ENCODE measurements around the gene ATOH7.
"Not testable (repeated sequence)": the region's sequence is repeated elsewhere in the genome, so short reads cannot be mapped to it uniquely, and the experiment has no call there.

The ATOH7 gene

GRCh38 chr10:68251625-68252495, 19.9 kb upstream of the ATOH7 start:
- Histone ChIP-seq H3K4me1 (ENCODE audit: control insufficient read depth, insufficient read depth, low read length) (no peaks in the 10 kb centered on the region), H3K4me3 (ENCODE audit: low read length) (no peak overlapping the region), H3K9ac (ENCODE audit: low read length) (no peak overlapping the region), H3K27me3 (ENCODE audit: control insufficient read depth, insufficient read depth, low read length) (no peaks in the 10 kb centered on the region), H3K27ac (ENCODE audit: low read depth, low read length) (no peak overlapping the region), H3K36me3 (ENCODE audit: control insufficient read depth, insufficient read depth, low read length) (no peaks in the 10 kb centered on the region)

- no peak overlapping the region for H3K9ac ChIP-seq (ENCODE audit: low read length)
- no peak overlapping the region for H3K4me3 ChIP-seq (ENCODE audit: low read length)
- H3K36me3 ChIP-seq (ENCODE audit: control insufficient read depth, insufficient read depth, low read length), result no peaks in the 10 kb centered on the region
Measured at GRCh38 chr10:68251151-68251550, 19.2 kb upstream of the ATOH7 start.

GRCh38 chr10:68249297-68249696, 17.4 kb upstream of the ATOH7 start:
- Histone ChIP-seq H3K4me1 (ENCODE audit: control insufficient read depth, insufficient read depth, low read length) (no peaks in the 10 kb centered on the region), H3K27ac (ENCODE audit: low read depth, low read length) (no peak overlapping the region), H3K9ac (ENCODE audit: low read length) (no peak overlapping the region), H3K4me3 (ENCODE audit: low read length) (no peak overlapping the region), H3K36me3 (ENCODE audit: control insufficient read depth, insufficient read depth, low read length) (no peaks in the 10 kb centered on the region), H3K27me3 (ENCODE audit: control insufficient read depth, insufficient read depth, low read length) (no peaks in the 10 kb centered on the region)

More at GRCh38 chr10:68251151-68251550, 19.2 kb upstream of the ATOH7 start:
- Histone ChIP-seq H3K27me3 (ENCODE audit: control insufficient read depth, insufficient read depth, low read length) (no peaks in the 10 kb centered on the region), H3K27ac (ENCODE audit: low read depth, low read length) (no peak overlapping the region), H3K4me1 (ENCODE audit: control insufficient read depth, insufficient read depth, low read length) (no peaks in the 10 kb centered on the region)

- Histone ChIP-seq H3K9ac (ENCODE audit: low read length) (no peak overlapping the region), H3K4me3 (ENCODE audit: low read length) (no peak overlapping the region), H3K27ac (ENCODE audit: low read depth, low read length) (no peak overlapping the region), H3K27me3 (ENCODE audit: control insufficient read depth, insufficient read depth, low read length) (no peaks in the 10 kb centered on the region), H3K4me1 (ENCODE audit: control insufficient read depth, insufficient read depth, low read length) (no peaks in the 10 kb centered on the region), H3K36me3 (ENCODE audit: control insufficient read depth, insufficient read depth, low read length) (no peaks in the 10 kb centered on the region)
Measured at GRCh38 chr10:68247931-68248330, 16.0 kb upstream of the ATOH7 start.

- not testable (repeated sequence) for H3K4me3 ChIP-seq (ENCODE audit: low read length); H3K27ac ChIP-seq (ENCODE audit: low read depth, low read length); H3K27me3 ChIP-seq (ENCODE audit: control insufficient read depth, insufficient read depth, low read length); H3K9ac ChIP-seq (ENCODE audit: low read length); H3K36me3 ChIP-seq (ENCODE audit: control insufficient read depth, insufficient read depth, low read length); H3K4me1 ChIP-seq (ENCODE audit: control insufficient read depth, insufficient read depth, low read length)
Measured at GRCh38 chr10:68246397-68246796, 14.5 kb upstream of the ATOH7 start.

- Histone ChIP-seq H3K4me1 (ENCODE audit: control insufficient read depth, insufficient read depth, low read length) (no peaks in the 10 kb centered on the region), H3K36me3 (ENCODE audit: control insufficient read depth, insufficient read depth, low read length) (no peaks in the 10 kb centered on the region), H3K27me3 (ENCODE audit: control insufficient read depth, insufficient read depth, low read length) (no peaks in the 10 kb centered on the region), H3K4me3 (ENCODE audit: low read length) (no peak overlapping the region), H3K9ac (ENCODE audit: low read length) (no peak overlapping the region), H3K27ac (ENCODE audit: low read depth, low read length) (no peak overlapping the region)
Measured at GRCh38 chr10:68242051-68242450, 10.1 kb upstream of the ATOH7 start.

GRCh38 chr10:68239596-68240150, 7.8 kb upstream of the ATOH7 start:
- Histone ChIP-seq H3K4me3 (ENCODE audit: low read length) (no peak overlapping the region), H3K9ac (ENCODE audit: low read length) (no peak overlapping the region), H3K36me3 (ENCODE audit: control insufficient read depth, insufficient read depth, low read length) (no peaks in the 10 kb centered on the region), H3K27me3 (ENCODE audit: control insufficient read depth, insufficient read depth, low read length) (no peaks in the 10 kb centered on the region), H3K27ac (ENCODE audit: low read depth, low read length) (no peak overlapping the region), H3K4me1 (ENCODE audit: control insufficient read depth, insufficient read depth, low read length) (no peaks in the 10 kb centered on the region)

GRCh38 chr10:68239069-68239468, 7.2 kb upstream of the ATOH7 start:
- Histone ChIP-seq H3K4me1 (ENCODE audit: control insufficient read depth, insufficient read depth, low read length) (no peaks in the 10 kb centered on the region), H3K4me3 (ENCODE audit: low read length) (no peak overlapping the region), H3K27me3 (ENCODE audit: control insufficient read depth, insufficient read depth, low read length) (no peaks in the 10 kb centered on the region), H3K27ac (ENCODE audit: low read depth, low read length) (no peak overlapping the region), H3K9ac (ENCODE audit: low read length) (no peak overlapping the region), H3K36me3 (ENCODE audit: control insufficient read depth, insufficient read depth, low read length) (no peaks in the 10 kb centered on the region)

GRCh38 chr10:68238371-68238770, 6.5 kb upstream of the ATOH7 start:
- Histone ChIP-seq H3K27me3 (ENCODE audit: control insufficient read depth, insufficient read depth, low read length) (no peaks in the 10 kb centered on the region), H3K4me1 (ENCODE audit: control insufficient read depth, insufficient read depth, low read length) (no peaks in the 10 kb centered on the region), H3K9ac (ENCODE audit: low read length) (no peak overlapping the region), H3K36me3 (ENCODE audit: control insufficient read depth, insufficient read depth, low read length) (no peaks in the 10 kb centered on the region), H3K4me3 (ENCODE audit: low read length) (no peak overlapping the region), H3K27ac (ENCODE audit: low read depth, low read length) (no peak overlapping the region)

- Histone ChIP-seq H3K36me3 (ENCODE audit: control insufficient read depth, insufficient read depth, low read length) (no peaks in the 10 kb centered on the region), H3K4me3 (ENCODE audit: low read length) (no peak overlapping the region), H3K9ac (ENCODE audit: low read length) (no peak overlapping the region), H3K27ac (ENCODE audit: low read depth, low read length) (no peak overlapping the region), H3K4me1 (ENCODE audit: control insufficient read depth, insufficient read depth, low read length) (no peaks in the 10 kb centered on the region), H3K27me3 (ENCODE audit: control insufficient read depth, insufficient read depth, low read length) (no peaks in the 10 kb centered on the region)
Measured at GRCh38 chr10:68237173-68237572, 5.3 kb upstream of the ATOH7 start.

GRCh38 chr10:68235581-68235980, 3.7 kb upstream of the ATOH7 start:
- no peak overlapping the region for H3K27ac ChIP-seq (ENCODE audit: low read depth, low read length)
- H3K4me1 ChIP-seq (ENCODE audit: control insufficient read depth, insufficient read depth, low read length), result peaks cover 2% of the 10 kb centered on the region
- no peak overlapping the region for H3K4me3 ChIP-seq (ENCODE audit: low read length)
- H3K27me3 ChIP-seq (ENCODE audit: control insufficient read depth, insufficient read depth, low read length), result no peaks in the 10 kb centered on the region
- no peak overlapping the region for H3K9ac ChIP-seq (ENCODE audit: low read length)
- H3K36me3 ChIP-seq (ENCODE audit: control insufficient read depth, insufficient read depth, low read length), result no peaks in the 10 kb centered on the region

- no peak overlapping the region for H3K9ac ChIP-seq (ENCODE audit: low read length)
- no peaks in the 10 kb centered on the region for H3K36me3 ChIP-seq (ENCODE audit: control insufficient read depth, insufficient read depth, low read length)
Measured at GRCh38 chr10:68235111-68235510, 3.2 kb upstream of the ATOH7 start.

GRCh38 chr10:68233046-68233445, 1.1 kb upstream of the ATOH7 start:
- no peak overlapping the region for H3K27ac ChIP-seq (ENCODE audit: low read depth, low read length)
- H3K27me3 ChIP-seq (ENCODE audit: control insufficient read depth, insufficient read depth, low read length), result no peaks in the 10 kb centered on the region
- H3K36me3 ChIP-seq (ENCODE audit: control insufficient read depth, insufficient read depth, low read length), result no peaks in the 10 kb centered on the region
- H3K4me3 ChIP-seq (ENCODE audit: low read length), result no peak overlapping the region
- peaks cover 2% of the 10 kb centered on the region for H3K4me1 ChIP-seq (ENCODE audit: control insufficient read depth, insufficient read depth, low read length)
- no peak overlapping the region for H3K9ac ChIP-seq (ENCODE audit: low read length)

More at GRCh38 chr10:68235111-68235510, 3.2 kb upstream of the ATOH7 start:
- Histone ChIP-seq H3K27me3 (ENCODE audit: control insufficient read depth, insufficient read depth, low read length) (no peaks in the 10 kb centered on the region), H3K4me3 (ENCODE audit: low read length) (no peak overlapping the region), H3K4me1 (ENCODE audit: control insufficient read depth, insufficient read depth, low read length) (peaks cover 2% of the 10 kb centered on the region), H3K27ac (ENCODE audit: low read depth, low read length) (no peak overlapping the region)
